IMR-90 (cell line): ENCODE measurements around the gene NOS3. TPM values are rescaled to one million over a fixed set of nuclear protein-coding genes. Genes with fewer than 3 reads are reported as not detected.

Source experiments
- ATAC-seq: fragments of 200-7000 bp; cut with Tn5 transposase; 2 replicates; pipeline ENCODE4 v1.9.1; 2020; ENCODE audit warnings: low read depth, mild to moderate bottlenecking, moderate library complexity
- BruUV-seq: library from RNA; stranded (reverse); fragments of 400-500 nt; replicated peaks from 2 replicates; lab custom pipeline; 2021; lab: Mats Ljungman, UMichigan
- CTCF ChIA-PET: fragments of 300-600 bp; formaldehyde crosslinking; extraction: SDS; loops from one replicate; lab custom pipeline; 2021; ENCODE audit warnings: antibody characterized with exemption; lab: Yijun Ruan, JAX
- POLR2A ChIA-PET: fragments of 300-600 bp; sonication (Branson Sonifier 250); formaldehyde crosslinking; loops from one replicate; lab custom pipeline; 2022; ENCODE audit warnings: antibody characterized with exemption; ENCODE audit not compliant: unreplicated experiment; lab: Charles Lee
- DNase-seq: peaks from one replicate; pipeline ENCODE4 v3.0.0; 2013
- H2AFZ ChIP-seq: replicated peaks from 2 replicates; pipeline ENCODE3; 2013; ENCODE audit warnings: low read length, mild to moderate bottlenecking; ENCODE audit not compliant: poor library complexity
- H2AK5ac ChIP-seq: 2 replicates; pipeline ENCODE4 v1.6.1; 2013; ENCODE audit warnings: low read depth, low read length, inconsistent platforms
- H2AK9ac ChIP-seq: replicated peaks from 2 replicates; pipeline ENCODE3; 2013; ENCODE audit warnings: mild to moderate bottlenecking, low read depth, low read length, moderate library complexity; ENCODE audit not compliant: poor library complexity
- H2BK120ac ChIP-seq: 2 replicates; pipeline ENCODE4 v1.6.1; 2013; ENCODE audit warnings: low read depth, low read length, inconsistent platforms
- H2BK15ac ChIP-seq: 3 replicates; pipeline ENCODE4 v1.6.1; 2013; ENCODE audit warnings: low read depth, low read length, inconsistent platforms
- H2BK20ac ChIP-seq: 2 replicates; pipeline ENCODE4 v1.6.1; 2013; ENCODE audit warnings: low read depth, mild to moderate bottlenecking, inconsistent platforms, low read length, moderate library complexity
- H2BK5ac ChIP-seq: 2 replicates; pipeline ENCODE4 v1.6.1; 2013; ENCODE audit warnings: mild to moderate bottlenecking, low read depth, low read length, inconsistent platforms; ENCODE audit not compliant: poor library complexity, severe bottlenecking
- H3K14ac ChIP-seq: replicated peaks from 2 replicates; pipeline ENCODE4 v1.6.1; 2013; ENCODE audit warnings: low read depth, low read length, inconsistent platforms
- H3K18ac ChIP-seq: 2 replicates; pipeline ENCODE4 v1.6.1; 2013; ENCODE audit warnings: low read depth, low read length, control low read depth
- H3K23ac ChIP-seq: 2 replicates; pipeline ENCODE4 v1.6.1; 2013; ENCODE audit warnings: low read depth, low read length, inconsistent platforms
- H3K27ac ChIP-seq: 2 replicates; pipeline ENCODE4 v1.5.1; 2013; ENCODE audit warnings: mild to moderate bottlenecking, control low read depth, low read length; ENCODE audit not compliant: insufficient read depth
- H3K27me3 ChIP-seq: 2 replicates; pipeline ENCODE4 v1.6.1; 2013; ENCODE audit warnings: low read length; ENCODE audit not compliant: control insufficient read depth, insufficient read depth
- H3K36me3 ChIP-seq: 2 replicates; pipeline ENCODE4 v1.6.1; 2013; ENCODE audit warnings: low read length, mixed read lengths; ENCODE audit not compliant: control insufficient read depth, insufficient read depth
- H3K4ac ChIP-seq: 2 replicates; pipeline ENCODE4 v1.6.1; 2013; ENCODE audit warnings: low read depth, low read length, inconsistent platforms
- H3K4me1 ChIP-seq: 2 replicates; pipeline ENCODE4 v1.6.1; 2013; ENCODE audit warnings: low read length, mixed read lengths; ENCODE audit not compliant: control insufficient read depth, insufficient read depth
- H3K4me2 ChIP-seq: 2 replicates; pipeline ENCODE4 v1.6.1; 2013; ENCODE audit warnings: low read depth, mild to moderate bottlenecking, control low read depth, low read length, moderate library complexity
- H3K4me3 ChIP-seq: 2 replicates; pipeline ENCODE4 v1.5.1; 2013; ENCODE audit warnings: low read depth, mild to moderate bottlenecking, control low read depth, low read length, moderate library complexity; ENCODE audit not compliant: insufficient read depth
- H3K56ac ChIP-seq: 2 replicates; pipeline ENCODE4 v1.6.1; 2013; ENCODE audit warnings: low read length, inconsistent platforms; ENCODE audit not compliant: insufficient read depth; ENCODE audit errors: extremely low read depth
- H3K79me1 ChIP-seq, 2 experiments: 2 replicates each; pipeline ENCODE4 v1.6.1; 2013; ENCODE audit warnings: low read length in 2 of 2, inconsistent platforms in 1 of 2, low read depth in 1 of 2
- H3K9ac ChIP-seq: 2 replicates; pipeline ENCODE4 v1.6.1; 2013; ENCODE audit warnings: low read depth, low read length, control low read depth
- H3K9me1 ChIP-seq: 2 replicates; pipeline ENCODE4 v1.6.1; 2013; ENCODE audit warnings: low read length, inconsistent platforms; ENCODE audit not compliant: insufficient read depth
- H3K9me3 ChIP-seq: 2 replicates; pipeline ENCODE4 v1.6.1; 2013; ENCODE audit warnings: low read length; ENCODE audit not compliant: control insufficient read depth, insufficient read depth
- H4K20me1 ChIP-seq: 2 replicates; pipeline ENCODE4 v1.6.1; 2013; ENCODE audit warnings: low read length, inconsistent platforms; ENCODE audit not compliant: insufficient read depth
- H4K5ac ChIP-seq: 2 replicates; pipeline ENCODE4 v1.6.1; 2013; ENCODE audit warnings: mild to moderate bottlenecking, low read depth, low read length, control low read depth
- H4K8ac ChIP-seq, 2 experiments: 2 replicates each; pipeline ENCODE4 v1.6.1; 2013; ENCODE audit warnings: low read depth in 2 of 2, low read length in 2 of 2, control low read depth in 1 of 2, inconsistent platforms in 1 of 2
- H4K91ac ChIP-seq: 2 replicates; pipeline ENCODE4 v1.6.1; 2013; ENCODE audit warnings: low read depth, low read length, inconsistent platforms; ENCODE audit not compliant: insufficient read depth
- BHLHE40 ChIP-seq: fragments of 150-350 bp; IDR thresholded peaks from 2 replicates; pipeline ENCODE4 v1.6.1; 2016; ENCODE audit warnings: mild to moderate bottlenecking, low read depth, low read length
- CEBPB ChIP-seq: IDR thresholded peaks from 2 replicates; pipeline ENCODE4 v1.6.1; 2012; ENCODE audit warnings: low read depth, low read length, improper control_type of control experiment
- CHD1 ChIP-seq: IDR thresholded peaks from 2 replicates; pipeline ENCODE4 v1.6.1; 2012; ENCODE audit warnings: low read depth, low read length, improper control_type of control experiment
- MAFK ChIP-seq: IDR thresholded peaks from 2 replicates; pipeline ENCODE4 v1.6.1; 2012; ENCODE audit warnings: low read depth, low read length, improper control_type of control experiment
- MAZ ChIP-seq: IDR thresholded peaks from 2 replicates; pipeline ENCODE4 v1.6.1; 2012; ENCODE audit warnings: low read depth, mild to moderate bottlenecking, low read length, improper control_type of control experiment, moderate library complexity, borderline replicate concordance
- MXI1 ChIP-seq: IDR thresholded peaks from 2 replicates; pipeline ENCODE4 v1.6.1; 2012; ENCODE audit warnings: low read depth, mild to moderate bottlenecking, low read length, moderate library complexity, borderline replicate concordance
- NFE2L2 ChIP-seq: fragments of 150-350 bp; IDR thresholded peaks from 2 replicates; pipeline ENCODE4 v1.6.1; 2016; ENCODE audit warnings: low read depth, mild to moderate bottlenecking, low read length
- RAD21 ChIP-seq: IDR thresholded peaks from 2 replicates; pipeline ENCODE4 v1.6.1; 2012; ENCODE audit warnings: low read length, improper control_type of control experiment
- RFX5 ChIP-seq: IDR thresholded peaks from 2 replicates; pipeline ENCODE4 v1.8.0; 2012; ENCODE audit warnings: low read depth, mild to moderate bottlenecking, low read length, moderate library complexity
- SMC3 ChIP-seq: fragments of 150-350 bp; IDR thresholded peaks from 2 replicates; pipeline ENCODE4 v1.6.1; 2016; ENCODE audit warnings: low read depth, mild to moderate bottlenecking, antibody characterized with exemption, low read length, moderate library complexity
- WGBS, 2 experiments: methylation state at CpG; one replicate each; pipeline versions ENCODE4 v1.1.5 to v1.1.7; 2013; ENCODE audit warnings: missing lambda C conversion rate in 2 of 2; ENCODE audit not compliant: insufficient read length in 1 of 2; ENCODE audit errors: extremely low coverage in 2 of 2; 5-methylcytosine and 5-hydroxymethylcytosine counted together
- dilution Hi-C: fragments of 300-500 bp; cut with HindIII; formaldehyde crosslinking; loops from one replicate; pipeline ENCODE4 v1.14.3; 2018; ENCODE audit warnings: low sequenced_read_pairs; ENCODE audit not compliant: unreplicated experiment
- in situ Hi-C: fragments of 300-500 bp; cut with MboI; formaldehyde crosslinking; loops from 3 replicates; pipeline ENCODE4 v1.14.3; 2019; ENCODE audit warnings: low sequenced_read_pairs, inconsistent platforms, mixed read lengths
- intact Hi-C: fragments of 100-400 bp; cut with micrococcal nuclease; formaldehyde crosslinking; loops from 2 replicates; pipeline ENCODE4 v1.10.0; 2022
- polyA plus RNA-seq, 3 experiments: library from polyadenylated mRNA; depleted of rRNA; stranded (reverse); fragments of >200 nt; gene quantifications; 2 replicates each; pipeline ENCODE4 v1.2.3, GENCODE V29; 2012; ENCODE audit warnings: low replicate concordance in 1 of 3
- total RNA-seq: library from RNA; depleted of rRNA; stranded (reverse); fragments of >200 nt; gene quantifications from 2 replicates; pipeline ENCODE4 v1.2.3, GENCODE V29; 2012
- TF ChIP-seq, protein P1 (sequence below): fragments of 150-350 bp; IDR thresholded peaks from 2 replicates; pipeline ENCODE4 v1.6.1; 2016; ENCODE audit warnings: low read depth, mild to moderate bottlenecking, low read length, moderate library complexity, borderline replicate concordance
- TF ChIP-seq, protein P2 (sequence below): conservative IDR thresholded peaks from 2 replicates; pipeline ENCODE4 v1.5.1; 2012; ENCODE audit warnings: mild to moderate bottlenecking, low read depth, low read length, improper control_type of control experiment
- TF ChIP-seq, protein P3 (sequence below): fragments of 150-350 bp; IDR thresholded peaks from 2 replicates; pipeline ENCODE4 v1.6.1; 2017; ENCODE audit warnings: mild to moderate bottlenecking, antibody characterized with exemption, low read length, low read depth

Gene NOS3
- total and polyA plus RNA-seq, 2 of the 4 experiments (the other 2 are of a cell fraction): 0.72 to 2.0 TPM

DNA sequence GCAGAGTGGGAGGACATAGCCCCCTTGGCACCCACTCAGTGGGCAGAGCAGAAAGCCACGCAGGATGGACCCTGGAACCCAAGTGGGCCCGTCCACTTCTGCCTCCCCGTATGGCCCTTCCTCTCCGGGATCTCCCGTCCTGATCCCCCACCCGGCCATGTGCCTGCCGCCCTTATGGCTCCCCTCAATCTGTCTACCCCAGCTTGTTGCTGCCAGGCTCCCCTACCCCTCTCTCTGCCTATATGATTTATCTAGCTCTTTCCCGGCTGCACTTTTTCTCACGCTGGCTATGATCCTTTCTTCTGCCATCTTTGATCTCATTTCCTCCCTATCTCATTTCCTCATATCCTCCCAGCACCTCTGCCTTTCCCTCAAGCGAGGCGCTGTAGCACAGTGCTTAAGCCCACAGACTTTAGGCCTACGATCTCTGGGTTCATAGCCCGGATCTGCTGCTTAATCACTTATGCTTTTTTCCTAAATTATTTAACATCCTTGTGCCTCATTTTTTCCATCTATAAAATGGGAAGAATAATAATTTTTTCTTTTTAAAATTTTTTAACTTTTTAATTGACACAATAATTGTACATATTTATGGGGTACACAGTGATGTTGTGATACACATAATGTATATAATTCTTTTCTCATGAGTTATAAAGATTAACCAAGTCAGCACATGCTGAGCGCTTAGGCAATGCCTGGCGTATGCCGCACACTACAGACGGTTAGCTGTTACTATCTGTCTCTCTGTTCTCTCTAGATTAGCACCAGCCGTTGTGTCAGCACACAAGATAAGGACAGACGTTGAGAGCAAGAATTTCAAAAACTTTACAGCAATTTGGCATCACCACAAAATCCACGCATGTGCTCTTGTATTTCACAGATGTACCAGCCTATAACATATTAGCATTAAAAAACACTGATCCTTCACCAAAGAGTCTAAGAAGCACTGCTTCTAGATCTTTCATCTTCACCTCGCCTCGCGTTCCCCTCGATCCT, 30.8 kb upstream of the NOS3 start:
- intact Hi-C loops (no loop called here), dilution Hi-C loops (no loop called here), in situ Hi-C loops (no loop called here)
- no TSS peak for BruUV-seq
- H3K14ac ChIP-seq: no peak overlapping the region
- no peaks in the 10 kb centered on the region for H3K27me3 ChIP-seq
- DNase-seq (no peak), ATAC-seq (no peak)
- no peak overlapping the region for H3K4me2 ChIP-seq
- H3K4me1 ChIP-seq: peaks cover 20% of the 10 kb centered on the region; the same call in 1 of the 2 replicates
- H4K8ac ChIP-seq: no peak overlapping the region
- H2AK9ac ChIP-seq: no peak overlapping the region
- no peak overlapping the region for H3K23ac ChIP-seq
- H2BK5ac ChIP-seq: no peak overlapping the region
- H3K4me3 ChIP-seq: no peak overlapping the region
- H3K36me3 ChIP-seq: no peaks in the 10 kb centered on the region; the same call in 1 of the 2 replicates
- ChIA-PET POLR2A (no interaction called here), CTCF (no interaction called here)
- H3K9me1 ChIP-seq: no peaks in the 10 kb centered on the region
- 71% methylated on average over 19 of the region's 24 CpGs; no CpG with 5 or more reads in 1 of the 2 experiments for WGBS, 2 experiments
- no peak overlapping the region for H4K91ac ChIP-seq
- H3K4ac ChIP-seq: no peak overlapping the region
- no peak overlapping the region for H3K27ac ChIP-seq
- no peaks in the 10 kb centered on the region for H3K79me1 ChIP-seq
- H2BK15ac ChIP-seq: no peak overlapping the region
- no peak overlapping the region; the same call in 1 of the 2 replicates for H4K5ac ChIP-seq
- no peak overlapping the region for H3K18ac ChIP-seq
- no peak overlapping the region for H3K9ac ChIP-seq
- H3K9me3 ChIP-seq: no peaks in the 10 kb centered on the region
- no peak overlapping the region for H2BK20ac ChIP-seq
- H2AFZ ChIP-seq: no peak overlapping the region
- H4K20me1 ChIP-seq: no peaks in the 10 kb centered on the region
- H2BK120ac ChIP-seq: no peak overlapping the region
- H2AK5ac ChIP-seq: no peak overlapping the region
- H3K56ac ChIP-seq: no peak overlapping the region
- TF ChIP-seq, protein P1, sequence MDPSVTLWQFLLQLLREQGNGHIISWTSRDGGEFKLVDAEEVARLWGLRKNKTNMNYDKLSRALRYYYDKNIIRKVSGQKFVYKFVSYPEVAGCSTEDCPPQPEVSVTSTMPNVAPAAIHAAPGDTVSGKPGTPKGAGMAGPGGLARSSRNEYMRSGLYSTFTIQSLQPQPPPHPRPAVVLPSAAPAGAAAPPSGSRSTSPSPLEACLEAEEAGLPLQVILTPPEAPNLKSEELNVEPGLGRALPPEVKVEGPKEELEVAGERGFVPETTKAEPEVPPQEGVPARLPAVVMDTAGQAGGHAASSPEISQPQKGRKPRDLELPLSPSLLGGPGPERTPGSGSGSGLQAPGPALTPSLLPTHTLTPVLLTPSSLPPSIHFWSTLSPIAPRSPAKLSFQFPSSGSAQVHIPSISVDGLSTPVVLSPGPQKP: no peak
- TF ChIP-seq, protein P2, sequence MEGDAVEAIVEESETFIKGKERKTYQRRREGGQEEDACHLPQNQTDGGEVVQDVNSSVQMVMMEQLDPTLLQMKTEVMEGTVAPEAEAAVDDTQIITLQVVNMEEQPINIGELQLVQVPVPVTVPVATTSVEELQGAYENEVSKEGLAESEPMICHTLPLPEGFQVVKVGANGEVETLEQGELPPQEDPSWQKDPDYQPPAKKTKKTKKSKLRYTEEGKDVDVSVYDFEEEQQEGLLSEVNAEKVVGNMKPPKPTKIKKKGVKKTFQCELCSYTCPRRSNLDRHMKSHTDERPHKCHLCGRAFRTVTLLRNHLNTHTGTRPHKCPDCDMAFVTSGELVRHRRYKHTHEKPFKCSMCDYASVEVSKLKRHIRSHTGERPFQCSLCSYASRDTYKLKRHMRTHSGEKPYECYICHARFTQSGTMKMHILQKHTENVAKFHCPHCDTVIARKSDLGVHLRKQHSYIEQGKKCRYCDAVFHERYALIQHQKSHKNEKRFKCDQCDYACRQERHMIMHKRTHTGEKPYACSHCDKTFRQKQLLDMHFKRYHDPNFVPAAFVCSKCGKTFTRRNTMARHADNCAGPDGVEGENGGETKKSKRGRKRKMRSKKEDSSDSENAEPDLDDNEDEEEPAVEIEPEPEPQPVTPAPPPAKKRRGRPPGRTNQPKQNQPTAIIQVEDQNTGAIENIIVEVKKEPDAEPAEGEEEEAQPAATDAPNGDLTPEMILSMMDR: no peak
- TF ChIP-seq RAD21: no peak
- TF ChIP-seq SMC3: no peak
- TF ChIP-seq MAZ: no peak
- TF ChIP-seq MXI1: no peak
- no peak for TF ChIP-seq CHD1
- no peak for TF ChIP-seq BHLHE40
- TF ChIP-seq MAFK: no peak
- TF ChIP-seq NFE2L2: no peak
- TF ChIP-seq RFX5: no peak
- TF ChIP-seq, protein P3, sequence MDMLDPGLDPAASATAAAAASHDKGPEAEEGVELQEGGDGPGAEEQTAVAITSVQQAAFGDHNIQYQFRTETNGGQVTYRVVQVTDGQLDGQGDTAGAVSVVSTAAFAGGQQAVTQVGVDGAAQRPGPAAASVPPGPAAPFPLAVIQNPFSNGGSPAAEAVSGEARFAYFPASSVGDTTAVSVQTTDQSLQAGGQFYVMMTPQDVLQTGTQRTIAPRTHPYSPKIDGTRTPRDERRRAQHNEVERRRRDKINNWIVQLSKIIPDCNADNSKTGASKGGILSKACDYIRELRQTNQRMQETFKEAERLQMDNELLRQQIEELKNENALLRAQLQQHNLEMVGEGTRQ: no peak
- no peak for TF ChIP-seq CEBPB
